PC-3 (cell line): ENCODE results near the gene WDPCP.

Experiments
- EZH2phosphoT487 ChIP-seq: fragments of 300-600 bp; sonication (generic); IDR thresholded peaks from 2 replicates; pipeline ENCODE4 v1.6.1; 2018; ENCODE audit warnings: mild to moderate bottlenecking, antibody characterized with exemption, low read length, borderline replicate concordance
- TF ChIP-seq, protein P1 (sequence below): fragments of 300-600 bp; sonication (generic); conservative IDR thresholded peaks from 2 replicates; pipeline ENCODE4 v1.5.1; 2017; ENCODE audit warnings: antibody characterized with exemption, low read depth, mild to moderate bottlenecking, low read length

DNA sequence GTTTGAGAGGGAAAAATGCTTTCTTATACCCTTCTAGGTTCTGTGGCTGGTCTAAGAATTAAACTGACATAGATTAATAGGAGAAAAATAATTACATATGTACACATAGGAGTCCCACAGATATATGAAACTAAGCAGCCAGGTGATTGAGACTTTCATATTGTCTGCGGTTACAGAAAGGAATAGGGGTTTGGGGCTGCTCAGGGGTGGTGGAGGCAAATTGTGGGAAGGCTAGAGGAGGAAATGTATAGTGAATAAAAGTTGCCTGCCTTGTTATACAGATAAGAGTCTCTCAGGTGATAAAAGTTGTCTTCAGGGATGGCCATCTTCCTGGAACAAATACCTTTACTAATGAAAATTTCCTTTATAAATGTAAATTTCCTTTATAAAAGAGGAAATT is 29.1 kb upstream of the WDPCP start:
- TF ChIP-seq, protein P1, sequence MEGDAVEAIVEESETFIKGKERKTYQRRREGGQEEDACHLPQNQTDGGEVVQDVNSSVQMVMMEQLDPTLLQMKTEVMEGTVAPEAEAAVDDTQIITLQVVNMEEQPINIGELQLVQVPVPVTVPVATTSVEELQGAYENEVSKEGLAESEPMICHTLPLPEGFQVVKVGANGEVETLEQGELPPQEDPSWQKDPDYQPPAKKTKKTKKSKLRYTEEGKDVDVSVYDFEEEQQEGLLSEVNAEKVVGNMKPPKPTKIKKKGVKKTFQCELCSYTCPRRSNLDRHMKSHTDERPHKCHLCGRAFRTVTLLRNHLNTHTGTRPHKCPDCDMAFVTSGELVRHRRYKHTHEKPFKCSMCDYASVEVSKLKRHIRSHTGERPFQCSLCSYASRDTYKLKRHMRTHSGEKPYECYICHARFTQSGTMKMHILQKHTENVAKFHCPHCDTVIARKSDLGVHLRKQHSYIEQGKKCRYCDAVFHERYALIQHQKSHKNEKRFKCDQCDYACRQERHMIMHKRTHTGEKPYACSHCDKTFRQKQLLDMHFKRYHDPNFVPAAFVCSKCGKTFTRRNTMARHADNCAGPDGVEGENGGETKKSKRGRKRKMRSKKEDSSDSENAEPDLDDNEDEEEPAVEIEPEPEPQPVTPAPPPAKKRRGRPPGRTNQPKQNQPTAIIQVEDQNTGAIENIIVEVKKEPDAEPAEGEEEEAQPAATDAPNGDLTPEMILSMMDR, result no peak
- TF ChIP-seq EZH2phosphoT487, result no peak
